ENCODE measurements around the gene RNF26. TPM values are rescaled to one million over a fixed set of nuclear protein-coding genes. Genes with fewer than 3 reads are reported as not detected.

RNF26 gene
- total and polyA plus RNA-seq, 10 of the 15 experiments (the other 5 are each of a cell fraction or from before 2014, with no cell fraction given): 2.8 to 54.5 (median 17.7) TPM

GRCh38 chr11:119306373-119306890 lies 27.9 kb upstream of the RNF26 start:
- no peaks in the 10 kb centered on the region for H3K9me3 ChIP-seq (replicated peaks; ENCODE audit: control insufficient read depth, insufficient read depth, low read length)
- TF ChIP-seq ESRRA (IDR thresholded peaks at IDR 0.05; ENCODE audit: low read length) (no peak), HSF1 (IDR thresholded peaks at IDR 0.05; ENCODE audit: low read depth, low read length) (no peak), CUX1 (IDR thresholded peaks at IDR 0.05; ENCODE audit: insufficient replicate concordance, low read depth, low read length) (no peak), POLR2AphosphoS2 (IDR thresholded peaks at IDR 0.05; ENCODE audit: low read depth, low read length) (no peak), EZH2 (IDR thresholded peaks at IDR 0.05; ENCODE audit: borderline replicate concordance, control insufficient read depth, low read depth, low read length) (no peak)
- ChIA-PET CTCF (interaction anchor here (0.9 to 5.1 kb wide), 4 partner anchors 16 to 137 kb away, joined by 3 to 45 read pairs (median 4); no protein-coding TSS in a partner anchor), SMC1A (ENCODE audit: uncharacterized antibody, unreplicated experiment) (interaction anchor here (0.6 kb wide), 1 partner anchor 8 kb away, joined by 3 read pairs; no protein-coding TSS in a partner anchor), POLR2A (no interaction called here), RAD21 (ENCODE audit: unreplicated experiment) (interaction anchor here (1.4 kb wide), 1 partner anchor 32 kb away, joined by 4 read pairs; no protein-coding TSS in a partner anchor)
- H3K4me1 ChIP-seq (ENCODE audit: control insufficient read depth, insufficient read depth, low read length): no peaks in the 10 kb centered on the region
- peaks cover 14% of the 10 kb centered on the region in 2 experiments; a peak in 3 of 4 replicates for H3K36me3 ChIP-seq (ENCODE audit: control insufficient read depth in 2 of 2, insufficient read depth in 2 of 2, low read length in 1 of 2)
- no peak for DNase-seq (ENCODE audit: low read depth, low spot score)
- intact Hi-C loops (cut with micrococcal nuclease; ENCODE audit: unreplicated experiment) (no loop called here), in situ Hi-C loops (cut with MboI) (no loop called here)
- no peaks in the 10 kb centered on the region for H3K79me2 ChIP-seq (ENCODE audit: control insufficient read depth, insufficient read depth, low read length)
- H3K4me3 ChIP-seq: no peak overlapping the region
- H4K20me1 ChIP-seq (ENCODE audit: control insufficient read depth, insufficient read depth): no peaks in the 10 kb centered on the region
- ATAC-seq: peak; percentile 28; the same call in 2 of the 3 replicates
- no peak for FAIRE-seq
- 74% methylated on average over 5 of the region's 5 CpGs for WGBS (ENCODE audit: insufficient coverage, insufficient replicate concordance, low lambda C conversion rate, missing lambda C conversion rate)
- no peak overlapping the region for H3K27ac ChIP-seq (ENCODE audit: control insufficient read depth, insufficient read depth)
- H3K27me3 ChIP-seq (replicated peaks in 1 of 2; ENCODE audit: control insufficient read depth in 2 of 2, insufficient read depth in 2 of 2, low read length in 1 of 2): no peaks in the 10 kb centered on the region
- no peak overlapping the region for H3K4me2 ChIP-seq (ENCODE audit: control insufficient read depth, insufficient read depth)
- no TSS peak for BruUV-seq (replicated peaks)
- no peak overlapping the region for H3K9ac ChIP-seq (ENCODE audit: control insufficient read depth, insufficient read depth, low read length)
- H2AFZ ChIP-seq (ENCODE audit: control insufficient read depth, low read depth, low read length): no peak overlapping the region
